Endothelial cell of umbilical vein (primary cell): ENCODE results near the gene C9. TPM values are rescaled to one million over a fixed set of nuclear protein-coding genes. Genes with fewer than 3 reads are reported as not detected.

Experiments used
- BruUV-seq: library from RNA; stranded (reverse); fragments of 400-500 nt; replicated peaks from 2 replicates; lab custom pipeline; 2021; lab: Mats Ljungman, UMichigan
- CTCF ChIA-PET: fragments of 300-600, 350-600 bp; sonication (Branson Sonifier 250); formaldehyde crosslinking; loops from one replicate; lab custom pipeline; 2021; ENCODE audit warnings: antibody characterized with exemption, inconsistent platforms; lab: Charles Lee
- POLR2A ChIA-PET: fragments of 300-600, 350-600 bp; sonication (Branson Sonifier 250); formaldehyde crosslinking; loops from one replicate; lab custom pipeline; 2021; ENCODE audit warnings: antibody characterized with exemption, inconsistent platforms; lab: Charles Lee
- DNase-seq: peaks from one replicate; pipeline ENCODE4 v3.0.0-alpha.2; 2011; ENCODE audit warnings: low read depth, low spot score
- FAIRE-seq: peaks from 2 replicates; lab custom pipeline; 2011; peaks lifted over from hg19 to GRCh38; lab: Jason Lieb, UNC
- H2AFZ ChIP-seq: 2 replicates; pipeline ENCODE4 v1.6.0; 2012; ENCODE audit warnings: low read depth, low read length, control low read depth, inconsistent platforms
- H3K27ac ChIP-seq: 2 replicates; pipeline ENCODE4 v1.5.1; 2011; ENCODE audit warnings: low read depth, mild to moderate bottlenecking, control low read depth, low read length, moderate library complexity; ENCODE audit not compliant: insufficient read depth
- H3K27me3 ChIP-seq, 2 experiments: 2 replicates each; pipeline versions ENCODE4 v1.6.0 to v1.6.1; 2011; ENCODE audit warnings: low read length in 2 of 2, mixed read lengths in 1 of 2; ENCODE audit not compliant: control insufficient read depth in 2 of 2, insufficient read depth in 2 of 2
- H3K36me3 ChIP-seq, 2 experiments: 2 replicates in 1 of 2; 3 replicates in 1 of 2; pipeline ENCODE4 v1.5.1; 2011; ENCODE audit warnings: low read length in 2 of 2, mild to moderate bottlenecking in 1 of 2, moderate library complexity in 1 of 2; ENCODE audit not compliant: control insufficient read depth in 2 of 2, insufficient read depth in 2 of 2; ENCODE audit errors: extremely low read depth in 1 of 2
- H3K4me1 ChIP-seq: 3 replicates; pipeline ENCODE4 v1.5.1; 2011; ENCODE audit warnings: mild to moderate bottlenecking, low read length; ENCODE audit not compliant: control insufficient read depth, insufficient read depth; ENCODE audit errors: extremely low read depth
- H3K4me2 ChIP-seq: 2 replicates; pipeline ENCODE4 v1.6.1; 2011; ENCODE audit warnings: low read length, control low read depth, mixed read lengths; ENCODE audit not compliant: insufficient read depth
- H3K4me3 ChIP-seq, 3 experiments: fragments of 200-600 bp in 1 of 3; sonication (generic), shearing (Covaris generic) in 1 of 3; replicated peaks in 1 of 3; 2 replicates each; pipeline ENCODE4 v1.5.1; 2011 to 2016; ENCODE audit warnings: control low read depth in 3 of 3, low read length in 3 of 3, mild to moderate bottlenecking in 2 of 3, inconsistent platforms in 1 of 3, low read depth in 1 of 3, moderate library complexity in 1 of 3; ENCODE audit not compliant: insufficient read depth in 1 of 3
- H3K79me2 ChIP-seq: 2 replicates; pipeline ENCODE4 v1.6.0; 2012; ENCODE audit warnings: low read length, inconsistent platforms; ENCODE audit not compliant: control insufficient read depth, insufficient read depth
- H3K9ac ChIP-seq: replicated peaks from 2 replicates; pipeline ENCODE3; 2011; ENCODE audit warnings: low read length, control low read depth; ENCODE audit not compliant: insufficient read depth; ENCODE audit errors: extremely low read depth
- H3K9me1 ChIP-seq: replicated peaks from 3 replicates; pipeline ENCODE4 v1.6.0; 2011; ENCODE audit warnings: mild to moderate bottlenecking, low read length; ENCODE audit not compliant: control insufficient read depth, insufficient read depth; ENCODE audit errors: extremely low read depth
- H3K9me3 ChIP-seq: replicated peaks from 2 replicates; pipeline ENCODE4 v1.5.1; 2012; ENCODE audit warnings: low read length, inconsistent platforms; ENCODE audit not compliant: control insufficient read depth, insufficient read depth
- H4K20me1 ChIP-seq: replicated peaks from 2 replicates; pipeline ENCODE3; 2011; ENCODE audit warnings: mild to moderate bottlenecking, low read length; ENCODE audit not compliant: control insufficient read depth, insufficient read depth; ENCODE audit errors: extremely low read depth
- CTCF ChIP-seq, 2 donors: IDR thresholded peaks; 1 replicate in 1 of 2; 2 replicates in 1 of 2; pipeline ENCODE4 v1.5.1; 2011; ENCODE audit warnings: low read length in 2 of 2, mild to moderate bottlenecking in 2 of 2, moderate library complexity in 2 of 2, control low read depth in 1 of 2, inconsistent platforms in 1 of 2, low read depth in 1 of 2; ENCODE audit not compliant: insufficient read depth in 1 of 2; ENCODE audit errors: extremely low read depth in 1 of 2
- EZH2 ChIP-seq: IDR thresholded peaks from 2 replicates; pipeline ENCODE4 v1.6.1; 2012; ENCODE audit warnings: borderline replicate concordance, low read depth, mild to moderate bottlenecking, moderate library complexity, low read length, inconsistent platforms; ENCODE audit not compliant: severe bottlenecking
- FOS ChIP-seq: IDR thresholded peaks from 2 replicates; pipeline ENCODE4 v1.6.1; 2011; ENCODE audit warnings: mild to moderate bottlenecking, low read length, moderate library complexity, borderline replicate concordance; ENCODE audit not compliant: insufficient read depth
- GATA2 ChIP-seq: IDR thresholded peaks from 2 replicates; pipeline ENCODE4 v1.7.0; 2011; ENCODE audit warnings: low read depth, mild to moderate bottlenecking, moderate library complexity, mixed read lengths, low read length; ENCODE audit not compliant: insufficient read length, insufficient read depth
- JUN ChIP-seq: IDR thresholded peaks from 2 replicates; pipeline ENCODE4 v1.6.1; 2011; ENCODE audit warnings: borderline replicate concordance, low read depth; ENCODE audit not compliant: insufficient read length, insufficient read depth
- MAX ChIP-seq: IDR thresholded peaks from 2 replicates; pipeline ENCODE4 v1.6.1; 2011; ENCODE audit not compliant: insufficient read depth, insufficient read length
- MYC ChIP-seq: IDR thresholded peaks from one replicate; pipeline ENCODE4 v1.6.1; 2011; ENCODE audit warnings: mild to moderate bottlenecking, low read depth, low read length
- POLR2A ChIP-seq: IDR thresholded peaks from 2 replicates; pipeline ENCODE4 v1.6.1; 2012; ENCODE audit warnings: low read depth, mild to moderate bottlenecking, control low read depth, low read length
- POLR2AphosphoS5 ChIP-seq: IDR thresholded peaks from 2 replicates; pipeline ENCODE4 v1.6.1; 2012; ENCODE audit warnings: low read depth, mild to moderate bottlenecking, control low read depth, low read length, moderate library complexity; ENCODE audit not compliant: insufficient read depth
- dilution Hi-C: fragments of 300-500 bp; cut with MboI; formaldehyde crosslinking; loops from one replicate; pipeline ENCODE4 v1.15.0; 2019; ENCODE audit warnings: low sequenced_read_pairs; ENCODE audit not compliant: extremely low pct_ligation_motif_present
- intact Hi-C: fragments of 100-400 bp; cut with micrococcal nuclease; formaldehyde crosslinking; loops from one replicate; pipeline ENCODE4 v1.10.0; 2022
- polyA plus RNA-seq, 4 experiments: library from polyadenylated mRNA; depleted of rRNA in 3 of 4; stranded (reverse) in 3 of 4; unstranded in 1 of 4; fragments of >200 nt; gene quantifications; 2 replicates each; pipeline versions ENCODE4 v1.2.1 to v1.2.3, GENCODE V29; 2011 to 2012; ENCODE audit warnings: missing spikeins in 1 of 4
- total RNA-seq: library from RNA; stranded (reverse); gene quantifications from 2 replicates; pipeline ENCODE4 v1.2.3, GENCODE V29; 2021

The C9 gene
- total and polyA plus RNA-seq, 2 donors (not counting 3 experiments of a cell fraction or from before 2014, with no cell fraction given) = 0.33 TPM; not detected in 1

GRCh38 chr5:39299962-39300361 lies 64.3 kb downstream of the C9 start:
- Histone ChIP-seq H2AFZ (no peak overlapping the region), H3K4me3 (no peak overlapping the region), H3K4me2 (no peak overlapping the region), H3K4me1 (no peaks in the 10 kb centered on the region), H3K79me2 (no peaks in the 10 kb centered on the region), H3K9ac (no peak overlapping the region), H3K36me3 (no peaks in the 10 kb centered on the region), H3K9me3 (no peaks in the 10 kb centered on the region), H4K20me1 (no peaks in the 10 kb centered on the region), H3K27ac (no peak overlapping the region), H3K9me1 (no peaks in the 10 kb centered on the region), H3K27me3 (no peaks in the 10 kb centered on the region)
- no TSS peak for BruUV-seq
- no peak for DNase-seq
- TF ChIP-seq GATA2 (no peak), CTCF (IDR thresholded peaks at IDR 0.05; ENCODE audit: extremely low read depth in 1 of 2, insufficient read depth in 1 of 2, low read depth in 1 of 2, low read length in 2 of 2) (no peak), MAX (no peak), EZH2 (no peak), POLR2A (no peak), JUN (no peak), POLR2AphosphoS5 (no peak), FOS (no peak), MYC (no peak)
- ChIA-PET POLR2A (no interaction called here), CTCF (no interaction called here)
- dilution Hi-C loops = no loop called here
- intact Hi-C loops = no loop called here
- no peak for FAIRE-seq
